ENCODE results near the gene HPSE2.

- TF ChIP-seq CTCF (IDR thresholded peaks at IDR 0.05; ENCODE audit: low read depth, low read length) (no peak), EZH2phosphoT487 (IDR thresholded peaks at IDR 0.05; ENCODE audit: low read depth) (no peak)
Observed at GRCh38 chr10:98576096-98576495, 659.6 kb downstream of the HPSE2 start.
